Measurements from ENCODE around the gene CCDC183.

- TF ChIP-seq CTCF (conservative IDR thresholded peaks at IDR 0.05; ENCODE audit: low read length) (no peak), EZH2phosphoT487 (IDR thresholded peaks at IDR 0.05; ENCODE audit: borderline replicate concordance) (no peak)
These were observed 31.7 kb upstream of the CCDC183 start, which contains the start of gene LCN15 for GRCh38 chr9:136764301-136764891.
